ENCODE results near the gene PTPRD.

Gene PTPRD

GRCh38 chr9:9645006-9645405 is 967.8 kb downstream of the PTPRD start:
- in situ Hi-C loops (cut with MboI; ENCODE audit: low sequenced_read_pairs) = no loop called here

GRCh38 chr9:9631284-9631683 is 981.5 kb downstream of the PTPRD start:
- in situ Hi-C loops (cut with MboI; ENCODE audit: low sequenced_read_pairs) = no loop called here

- in situ Hi-C loops (cut with MboI; ENCODE audit: low sequenced_read_pairs) = no loop called here
These were observed 987.6 kb downstream of the PTPRD start for GRCh38 chr9:9625248-9625647.

- in situ Hi-C loops (cut with MboI; ENCODE audit: low sequenced_read_pairs) = no loop called here
These were observed 989.3 kb downstream of the PTPRD start for GRCh38 chr9:9623506-9623905.

- in situ Hi-C loops (cut with MboI; ENCODE audit: low sequenced_read_pairs) = no loop called here
These were observed 991.4 kb downstream of the PTPRD start for GRCh38 chr9:9621355-9621940.

GRCh38 chr9:9620736-9621135 is 992.1 kb downstream of the PTPRD start:
- in situ Hi-C loops (cut with MboI; ENCODE audit: low sequenced_read_pairs) = no loop called here

GRCh38 chr9:9615086-9615485 is 997.7 kb downstream of the PTPRD start:
- in situ Hi-C loops (cut with MboI; ENCODE audit: low sequenced_read_pairs) = no loop called here

- in situ Hi-C loops (cut with MboI; ENCODE audit: low sequenced_read_pairs) = no loop called here
These were observed 998.2 kb downstream of the PTPRD start for GRCh38 chr9:9614607-9615006.

GRCh38 chr9:9612755-9613154 is 1000.0 kb downstream of the PTPRD start:
- in situ Hi-C loops (cut with MboI; ENCODE audit: low sequenced_read_pairs) = no loop called here

- in situ Hi-C loops (cut with MboI; ENCODE audit: low sequenced_read_pairs) = no loop called here
These were observed 1000.5 kb downstream of the PTPRD start for GRCh38 chr9:9612270-9612669.

GRCh38 chr9:9605681-9606080 is 1007.1 kb downstream of the PTPRD start:
- in situ Hi-C loops (cut with MboI; ENCODE audit: low sequenced_read_pairs) = no loop called here

GRCh38 chr9:9603345-9603744 is 1009.5 kb downstream of the PTPRD start:
- in situ Hi-C loops (cut with MboI; ENCODE audit: low sequenced_read_pairs) = no loop called here

- in situ Hi-C loops (cut with MboI; ENCODE audit: low sequenced_read_pairs) = no loop called here
These were observed 1014.1 kb downstream of the PTPRD start for GRCh38 chr9:9598723-9599122.

- in situ Hi-C loops (cut with MboI; ENCODE audit: low sequenced_read_pairs) = no loop called here
These were observed 1020.7 kb downstream of the PTPRD start for GRCh38 chr9:9592104-9592503.

- in situ Hi-C loops (cut with MboI; ENCODE audit: low sequenced_read_pairs) = no loop called here
These were observed 1026.9 kb downstream of the PTPRD start for GRCh38 chr9:9585920-9586319.

- in situ Hi-C loops (cut with MboI; ENCODE audit: low sequenced_read_pairs) = no loop called here
These were observed 1038.7 kb downstream of the PTPRD start for GRCh38 chr9:9574080-9574479.

- in situ Hi-C loops (cut with MboI; ENCODE audit: low sequenced_read_pairs) = no loop called here
These were observed 1047.1 kb downstream of the PTPRD start for GRCh38 chr9:9565700-9566099.

- in situ Hi-C loops (cut with MboI; ENCODE audit: low sequenced_read_pairs) = no loop called here
These were observed 1049.0 kb downstream of the PTPRD start for GRCh38 chr9:9563817-9564216.

GRCh38 chr9:9560382-9561035 is 1052.3 kb downstream of the PTPRD start:
- in situ Hi-C loops (cut with MboI; ENCODE audit: low sequenced_read_pairs) = no loop called here

- in situ Hi-C loops (cut with MboI; ENCODE audit: low sequenced_read_pairs) = no loop called here
These were observed 1053.9 kb downstream of the PTPRD start for GRCh38 chr9:9558907-9559306.

GRCh38 chr9:9557804-9558334 is 1054.9 kb downstream of the PTPRD start:
- in situ Hi-C loops (cut with MboI; ENCODE audit: low sequenced_read_pairs) = no loop called here
